ENCODE results near the gene GARRE1. TPM values are rescaled to one million over a fixed set of nuclear protein-coding genes. Genes with fewer than 3 reads are reported as not detected.

Gene GARRE1
- total RNA-seq, 1 donor from 2014 or later = 49.6 TPM

DNA sequence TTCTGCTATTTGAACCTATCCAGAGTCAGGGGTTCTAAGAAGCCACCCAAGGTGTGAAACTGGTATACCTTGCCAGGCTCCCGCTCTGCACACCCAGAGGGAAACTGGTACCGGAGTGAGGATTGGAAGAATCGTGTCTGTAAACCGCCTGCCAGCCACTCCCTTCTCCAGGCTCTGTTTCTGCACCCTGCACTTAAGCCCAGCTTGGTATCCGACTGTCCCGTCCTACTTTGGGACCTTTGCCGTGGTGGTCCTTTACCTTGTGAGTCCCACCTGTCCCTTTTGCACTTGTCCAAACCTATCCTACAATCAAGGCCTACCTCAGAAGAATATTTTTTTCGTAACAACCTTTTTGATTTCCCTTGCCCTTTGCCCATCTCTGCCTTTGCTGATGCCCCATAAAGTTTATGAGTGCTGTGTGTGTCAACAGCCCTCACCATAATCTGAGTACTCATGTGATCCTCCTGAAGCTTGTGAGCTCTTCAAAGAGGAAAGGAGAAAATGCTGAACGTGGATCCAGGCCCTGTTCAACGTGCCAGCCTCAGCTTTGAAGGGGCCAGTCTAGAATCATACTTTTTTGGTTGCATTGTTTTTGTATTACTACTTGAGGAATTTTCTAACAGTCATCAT, 44.7 kb downstream of the GARRE1 start:
- DNase-seq = no peak

DNA sequence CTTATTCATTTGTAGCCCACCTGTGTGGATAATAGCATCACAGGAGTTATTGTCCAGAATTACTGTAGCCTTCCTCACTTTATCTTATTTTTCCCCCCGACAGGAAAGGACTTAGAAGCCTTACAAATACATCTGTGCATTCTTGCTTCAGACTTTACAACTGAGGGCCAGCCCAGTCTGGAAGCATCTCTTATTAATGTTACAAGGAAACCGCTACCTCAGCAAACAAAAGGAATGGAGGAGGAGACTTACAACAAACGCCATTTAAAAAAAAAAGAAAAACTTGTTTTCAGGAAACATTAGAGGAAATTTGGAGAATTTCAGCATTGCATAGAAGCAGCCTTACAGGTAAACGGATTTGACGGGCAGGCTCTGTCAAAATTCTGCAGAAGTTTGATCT, 45.2 kb downstream of the GARRE1 start:
- no peak for DNase-seq

DNA sequence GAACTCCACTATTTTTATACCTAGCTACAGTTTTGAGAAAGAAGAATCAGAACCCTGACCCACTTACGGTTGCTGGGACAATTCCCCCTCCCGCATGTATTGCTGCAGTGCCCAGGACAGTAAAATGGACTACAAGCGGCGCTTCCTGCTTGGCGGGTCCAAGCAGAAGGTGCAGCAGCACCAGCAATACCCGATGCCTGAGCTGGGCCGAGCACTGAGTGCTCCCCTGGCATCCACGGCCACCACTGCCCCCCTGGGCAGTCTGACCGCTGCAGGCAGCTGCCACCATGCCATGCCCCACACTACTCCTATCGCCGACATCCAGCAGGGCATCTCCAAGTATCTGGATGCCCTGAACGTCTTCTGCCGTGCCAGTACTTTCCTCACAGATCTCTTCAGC, 46.0 kb downstream of the GARRE1 start:
- no peak for DNase-seq

DNA sequence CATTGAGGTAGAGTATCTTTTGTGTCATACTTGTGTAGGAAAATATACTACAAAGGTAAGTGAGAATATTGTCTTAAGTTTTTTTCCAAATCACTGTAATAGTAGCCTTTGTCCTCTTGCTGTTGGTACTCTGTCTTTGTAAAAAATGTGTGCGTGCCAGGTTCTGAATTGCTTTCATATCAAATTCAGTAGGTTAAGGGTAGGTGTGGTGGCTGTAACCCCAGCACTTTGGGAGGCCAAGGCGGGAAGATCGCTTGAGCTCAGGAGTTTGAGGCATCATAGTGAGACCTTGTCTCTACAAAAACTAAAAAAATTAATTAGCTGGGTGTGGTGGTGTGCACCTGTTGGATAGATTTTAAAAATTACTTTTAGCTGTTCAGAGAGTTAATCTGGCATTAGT, 46.6 kb downstream of the GARRE1 start:
- DNase-seq = no peak

Other genes with a start within 250 kb of the GARRE1 start
- 86.1 TPM for gene LSM14A, start 82.0 kb upstream of the GARRE1 start, total RNA-seq
- 185 TPM for gene GPI, start 110.6 kb downstream of the GARRE1 start, total RNA-seq
- gene PDCD2L, start 149.8 kb downstream of the GARRE1 start, total RNA-seq = 15.8 TPM
- 131 TPM for gene UBA2, start 173.8 kb downstream of the GARRE1 start, total RNA-seq
- 13.6 TPM for gene WTIP, start 227.2 kb downstream of the GARRE1 start, total RNA-seq

All from tongue (tissue), 2 donors.